Measurements from ENCODE around the gene ANKRD44. TPM values are rescaled to one million over a fixed set of nuclear protein-coding genes. Genes with fewer than 3 reads are reported as not detected.

The ANKRD44 gene
- polyA plus RNA-seq, 2 of the 4 experiments (the other 2 are of a cell fraction), result 0.97 to 5.9 TPM

GRCh38 chr2:197037863-197038398 lies 272.6 kb downstream of the ANKRD44 start:
- WGBS (ENCODE audit: missing lambda C conversion rate), result 91% methylated on average over 2 of the region's 2 CpGs

GRCh38 chr2:197035002-197035401 lies 275.6 kb downstream of the ANKRD44 start:
- POLR2A ChIA-PET, result no interaction called here
- no peak for DNase-seq (ENCODE audit: low read depth in 1 of 2, low spot score in 1 of 2)
- no peak overlapping the region for H3K4me2 ChIP-seq
- ATAC-seq, result no peak
- WGBS (ENCODE audit: missing lambda C conversion rate), result 65% methylated on average over 1 of the region's 1 CpG
- CTCF ChIA-PET, result interaction anchor here (1.1 kb wide), 1 partner anchor 10 kb away, joined by 3 read pairs; no protein-coding TSS in a partner anchor
- H3K27ac ChIP-seq, result no peak overlapping the region
- no peak overlapping the region for H3K4me3 ChIP-seq
- H3K4me1 ChIP-seq, result no peaks in the 10 kb centered on the region
- peaks cover 3% of the 10 kb centered on the region; the same call in 1 of the 3 replicates for H3K9me3 ChIP-seq
- FAIRE-seq, result no peak
- no peak for TF ChIP-seq NR3C1 (IDR thresholded peaks at IDR 0.05)
- no peak for TF ChIP-seq HOXB5 (CRISPR knock-in tag; IDR thresholded peaks at IDR 0.05)
- TF ChIP-seq ZC3H11A (IDR thresholded peaks at IDR 0.05), result no peak
- TF ChIP-seq ESRRA (IDR thresholded peaks at IDR 0.05; ENCODE audit: borderline replicate concordance, low read length), result no peak
- TF ChIP-seq CHD2 (IDR thresholded peaks at IDR 0.05; ENCODE audit: low read length, partially characterized antibody), result no peak
- TF ChIP-seq MYC (IDR thresholded peaks at IDR 0.05; ENCODE audit: borderline replicate concordance, low read length), result no peak
- no peak for TF ChIP-seq MAFK (IDR thresholded peaks at IDR 0.05; ENCODE audit: partially characterized antibody)
- no peak for TF ChIP-seq RCOR1 (IDR thresholded peaks at IDR 0.05; ENCODE audit: low read depth, low read length)
- TF ChIP-seq HOXB13 (CRISPR knock-in tag; IDR thresholded peaks at IDR 0.05; ENCODE audit: low read depth), result no peak
- TF ChIP-seq GATA3 (IDR thresholded peaks at IDR 0.05; ENCODE audit: borderline replicate concordance), result no peak
- TF ChIP-seq KDM5A (IDR thresholded peaks at IDR 0.05), result no peak
- no peak for TF ChIP-seq PHF8 (IDR thresholded peaks at IDR 0.05; ENCODE audit: borderline replicate concordance, low read depth)
- no peak for TF ChIP-seq BCL3 (IDR thresholded peaks at IDR 0.05)
- no peak for TF ChIP-seq CEBPB (IDR thresholded peaks at IDR 0.05)
- no peak for TF ChIP-seq HEYL (CRISPR knock-in tag; IDR thresholded peaks at IDR 0.05)

More at GRCh38 chr2:197037863-197038398, 272.6 kb downstream of the ANKRD44 start:
- Histone ChIP-seq H3K27ac (no peak overlapping the region), H3K4me2 (no peak overlapping the region), H3K9me3 (no peaks in the 10 kb centered on the region), H3K4me1 (no peaks in the 10 kb centered on the region), H3K4me3 (no peak overlapping the region)
- DNase-seq (ENCODE audit: low read depth in 1 of 2, low spot score in 1 of 2), result peak in 1 of 2 experiments; percentile 12
- peak; percentile 47 to 71; a peak in 3 of 6 replicates for ATAC-seq
- ChIA-PET POLR2A (no interaction called here), CTCF (interaction anchor here (1.1 kb wide), 1 partner anchor 26 kb away, joined by 3 read pairs; no protein-coding TSS in a partner anchor)
- no peak for FAIRE-seq
- TF ChIP-seq ZFP36 (IDR thresholded peaks at IDR 0.05; ENCODE audit: borderline replicate concordance, partially characterized antibody) (no peak), ATOH8 (CRISPR knock-in tag; IDR thresholded peaks at IDR 0.05; ENCODE audit: low read depth) (no peak), PHF8 (IDR thresholded peaks at IDR 0.05; ENCODE audit: borderline replicate concordance, low read depth) (no peak), NFE2L2 (conservative IDR thresholded peaks at IDR 0.05; ENCODE audit: low read length) (no peak), EP300 (IDR thresholded peaks at IDR 0.05) (no peak), FOXS1 (CRISPR knock-in tag; IDR thresholded peaks at IDR 0.05) (no peak), ZNF302 (CRISPR knock-in tag; IDR thresholded peaks at IDR 0.05) (no peak), HMGXB4 (CRISPR knock-in tag; IDR thresholded peaks at IDR 0.05; ENCODE audit: borderline replicate concordance) (no peak), CBX2 (IDR thresholded peaks at IDR 0.05; ENCODE audit: borderline replicate concordance, low read depth) (no peak), ZSCAN20 (CRISPR knock-in tag; IDR thresholded peaks at IDR 0.05) (no peak), BHLHE40 (IDR thresholded peaks at IDR 0.05; ENCODE audit: low read depth, low read length) (no peak), CEBPB (IDR thresholded peaks at IDR 0.05) (no peak), CTCF (IDR thresholded peaks at IDR 0.05) (no peak), EHMT2 (IDR thresholded peaks at IDR 0.05; ENCODE audit: low read depth) (no peak), RAD21 (conservative IDR thresholded peaks at IDR 0.05 in 1 of 2, IDR thresholded peaks at IDR 0.05 in 1 of 2) (no peak; a peak in 1 of 5 replicates), USF2 (IDR thresholded peaks at IDR 0.05) (no peak)

Data from A549 (cell line).